Upper lobe of left lung (tissue), 4 donors: ENCODE data around the gene CLEC16A.

Experiments
- CTCF ChIP-seq, 6 experiments: fragments of 450-650 bp in 4 of 6; fragments of 200-600 bp in 2 of 6; sonication (generic) in 2 of 6; IDR thresholded peaks; one replicate each; pipeline ENCODE4 v1.5.1; 2016 to 2019; ENCODE audit warnings: antibody characterized with exemption in 6 of 6
- POLR2A ChIP-seq, 4 donors: fragments of 450-650 bp; IDR thresholded peaks; one replicate each; pipeline ENCODE4 v1.5.1; 2016 to 2017; ENCODE audit warnings: antibody characterized with exemption in 4 of 4, mild to moderate bottlenecking in 2 of 4

GRCh38 chr16:11187522-11188023 lies 243.2 kb downstream of the CLEC16A start:
- TF ChIP-seq CTCF (IDR thresholded peaks at IDR 0.05) (no peak), POLR2A (IDR thresholded peaks at IDR 0.05) (no peak)
